Activated T-cell treated with anti-CD3 and anti-CD28 coated beads, Interleukin-2, amount 50 U/mL, for 4 hours (primary cell): ENCODE data around the gene MRPL53. TPM values are rescaled to one million over a fixed set of nuclear protein-coding genes. Genes with fewer than 3 reads are reported as not detected.
A peak's percentile ranks its signal among the peaks of the same experiment; 100 is the strongest.
"Not testable (repeated sequence)": the region's sequence is repeated elsewhere in the genome, so short reads cannot be mapped to it uniquely, and the experiment has no call there.

Experiments used
- ATAC-seq, 2 donors: fragments of 200-7000 bp; cut with Tn5 transposase; one replicate each; pipeline ENCODE4 v1.10.0; 2021
- DNase-seq: peaks from one replicate; pipeline ENCODE4 v3.0.0-alpha.2; 2020
- H3K27me3 Mint-ChIP-seq: one replicate; pipeline ENCODE4 v1.8.0; 2021; ENCODE audit warnings: low read depth, mixed read lengths
- H3K36me3 Mint-ChIP-seq: one replicate; pipeline ENCODE4 v1.8.0; 2022; ENCODE audit warnings: mixed read lengths; ENCODE audit not compliant: insufficient read depth
- H3K4me1 Mint-ChIP-seq: one replicate; pipeline ENCODE4 v1.8.0; 2021; ENCODE audit warnings: low read depth, mixed read lengths
- H3K4me3 Mint-ChIP-seq: one replicate; pipeline ENCODE4 v1.8.0; 2021; ENCODE audit warnings: mild to moderate bottlenecking, moderate library complexity, mixed read lengths
- H3K9me3 Mint-ChIP-seq: one replicate; pipeline ENCODE4 v1.8.0; 2021; ENCODE audit warnings: mixed read lengths
- total RNA-seq, 3 donors: library from RNA; stranded (reverse); gene quantifications; one replicate each; pipeline ENCODE4 v1.2.1, GENCODE V29; 2021

Gene MRPL53
- total RNA-seq, 3 donors from 2014 or later = 105 to 106 (median 106) TPM

DNA sequence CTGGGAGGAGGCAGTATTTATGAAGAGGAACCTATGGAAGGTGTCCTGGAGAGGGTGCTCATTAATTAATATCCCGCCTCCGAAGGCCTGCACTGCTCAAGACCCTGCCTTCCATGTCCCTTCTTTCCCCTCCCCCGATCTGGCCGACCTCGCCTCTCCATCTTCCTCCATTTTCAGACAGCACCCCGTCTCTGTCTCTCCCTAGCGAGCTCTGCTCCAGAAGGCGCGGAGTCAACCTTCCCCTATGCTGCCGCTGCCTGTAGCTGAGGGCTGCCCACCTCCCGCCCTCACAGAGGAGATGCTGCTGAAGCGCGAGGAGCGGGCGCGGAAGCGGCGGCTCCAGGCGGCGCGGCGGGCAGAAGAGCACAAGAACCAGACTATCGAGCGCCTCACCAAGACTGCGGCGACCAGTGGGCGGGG lies 15.3 kb downstream of the MRPL53 start:
- H3K4me3 Mint-ChIP-seq = peak overlapping the region; percentile 100
- peaks cover 21% of the 10 kb centered on the region for H3K36me3 Mint-ChIP-seq
- ATAC-seq (no peak), DNase-seq (no peak)
- peaks cover 64% of the 10 kb centered on the region for H3K4me1 Mint-ChIP-seq
- no peaks in the 10 kb centered on the region for H3K27me3 Mint-ChIP-seq
- H3K9me3 Mint-ChIP-seq = no peaks in the 10 kb centered on the region

DNA sequence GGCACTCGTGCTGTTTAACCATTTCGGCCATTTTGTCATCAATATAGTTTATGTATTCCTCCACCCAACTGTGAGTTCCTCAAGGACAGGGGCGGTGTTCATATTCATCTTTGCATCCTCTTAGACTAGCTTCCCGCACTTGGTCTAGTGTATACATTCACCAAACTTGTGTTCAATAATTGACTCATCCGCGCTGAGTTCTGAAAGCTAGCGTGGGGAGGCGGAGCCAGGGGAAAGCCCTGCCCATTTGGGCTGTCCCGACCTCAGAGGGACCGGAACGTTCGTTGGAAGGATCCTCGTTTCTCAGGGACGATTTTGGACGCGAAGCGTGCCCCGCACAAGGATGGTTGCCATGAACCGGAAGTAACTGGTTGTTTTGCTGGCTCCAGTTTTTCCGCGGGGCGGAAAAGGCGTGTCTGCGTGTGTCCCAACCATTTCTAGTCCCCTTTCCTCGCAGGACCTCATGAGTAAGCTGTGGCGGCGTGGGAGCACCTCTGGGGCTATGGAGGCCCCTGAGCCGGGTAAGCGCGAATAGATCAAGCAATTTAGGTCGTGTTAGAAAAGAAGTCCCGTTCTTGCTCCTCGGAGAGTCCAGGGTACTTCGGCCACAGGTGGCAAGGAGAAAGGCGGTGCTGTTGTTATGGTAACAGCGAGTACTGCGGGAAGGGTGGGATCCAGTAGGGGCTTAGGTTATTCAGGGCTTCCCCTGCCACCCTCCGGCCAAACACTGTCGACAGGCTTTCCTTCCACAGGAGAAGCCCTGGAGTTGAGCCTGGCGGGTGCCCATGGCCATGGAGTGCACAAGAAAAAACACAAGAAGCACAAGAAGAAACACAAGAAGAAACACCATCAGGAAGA lies 17.6 kb downstream of the MRPL53 start, which contains the start of gene INO80B:
Gene INO80B, plus strand, starts transcription at position 434 of the 858 bp plus-strand sequence. Its CDS starts 30 bp downstream, at position 464.
- no peaks in the 10 kb centered on the region for H3K27me3 Mint-ChIP-seq
- H3K4me1 Mint-ChIP-seq = peaks cover 59% of the 10 kb centered on the region
- H3K36me3 Mint-ChIP-seq = peaks cover 14% of the 10 kb centered on the region
- H3K9me3 Mint-ChIP-seq = no peaks in the 10 kb centered on the region
- peak within 1 kb of the TSS; percentile 100 for H3K4me3 Mint-ChIP-seq
- ATAC-seq = peak; percentile 55 to 58
- DNase-seq = peak; percentile 97

DNA sequence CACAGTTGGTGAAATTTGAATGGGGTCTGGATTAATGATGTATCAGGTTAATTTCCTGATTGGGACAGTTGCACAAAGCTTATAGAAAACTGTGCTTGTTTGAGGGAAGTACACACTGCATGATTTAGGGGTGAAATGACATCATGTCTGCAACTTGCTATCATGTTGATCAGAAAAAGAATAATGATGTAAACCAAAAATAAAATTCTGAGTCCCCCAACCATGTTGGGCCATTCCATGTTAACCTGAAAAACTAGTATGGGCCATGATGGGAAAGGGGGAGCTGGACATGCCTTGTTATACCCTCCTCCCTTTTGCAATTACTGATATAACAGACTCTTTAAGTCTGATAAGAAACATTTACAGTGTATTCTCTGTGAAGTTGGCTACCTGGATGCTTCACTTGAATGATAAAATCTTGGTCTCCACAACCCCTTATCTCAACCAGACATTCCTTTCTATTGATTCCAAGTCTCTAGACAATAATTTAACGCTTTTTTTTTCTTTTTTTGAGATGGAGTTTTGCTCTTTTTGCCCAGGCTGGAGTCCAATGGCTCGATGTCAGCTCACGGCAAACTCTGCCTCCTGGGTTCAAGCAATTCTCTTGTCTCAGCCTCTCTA lies 21.8 kb downstream of the MRPL53 start:
- Mint-ChIP-seq H3K36me3 (peaks cover 7% of the 10 kb centered on the region), H3K27me3 (no peaks in the 10 kb centered on the region), H3K4me3 (no peak overlapping the region), H3K4me1 (peaks cover 25% of the 10 kb centered on the region), H3K9me3 (no peaks in the 10 kb centered on the region)
- DNase-seq (no peak), ATAC-seq (no peak)

DNA sequence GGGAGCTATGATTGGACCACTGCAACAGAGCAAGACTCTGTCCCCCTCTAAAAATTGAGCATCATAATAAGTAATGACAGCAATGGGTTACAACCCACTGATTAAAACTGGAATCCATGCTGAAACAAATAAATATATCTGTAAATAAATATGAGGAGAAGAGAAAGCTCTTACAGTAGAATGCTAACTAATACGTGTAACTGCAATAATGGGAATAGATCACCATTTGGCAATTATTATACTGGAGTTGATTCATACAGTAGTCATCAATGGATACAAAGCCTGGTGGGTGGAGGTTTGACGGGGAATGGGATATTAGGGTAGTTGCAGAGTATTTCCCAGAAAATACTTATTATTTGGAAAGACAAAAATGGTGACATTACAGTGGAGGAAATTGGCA lies 23.7 kb downstream of the MRPL53 start:
- H3K4me3 Mint-ChIP-seq = no peak overlapping the region
- peaks cover 10% of the 10 kb centered on the region for H3K4me1 Mint-ChIP-seq
- DNase-seq (no peak), ATAC-seq (no peak)
- no peaks in the 10 kb centered on the region for H3K36me3 Mint-ChIP-seq
- peaks cover 10% of the 10 kb centered on the region for H3K27me3 Mint-ChIP-seq
- H3K9me3 Mint-ChIP-seq = no peaks in the 10 kb centered on the region

DNA sequence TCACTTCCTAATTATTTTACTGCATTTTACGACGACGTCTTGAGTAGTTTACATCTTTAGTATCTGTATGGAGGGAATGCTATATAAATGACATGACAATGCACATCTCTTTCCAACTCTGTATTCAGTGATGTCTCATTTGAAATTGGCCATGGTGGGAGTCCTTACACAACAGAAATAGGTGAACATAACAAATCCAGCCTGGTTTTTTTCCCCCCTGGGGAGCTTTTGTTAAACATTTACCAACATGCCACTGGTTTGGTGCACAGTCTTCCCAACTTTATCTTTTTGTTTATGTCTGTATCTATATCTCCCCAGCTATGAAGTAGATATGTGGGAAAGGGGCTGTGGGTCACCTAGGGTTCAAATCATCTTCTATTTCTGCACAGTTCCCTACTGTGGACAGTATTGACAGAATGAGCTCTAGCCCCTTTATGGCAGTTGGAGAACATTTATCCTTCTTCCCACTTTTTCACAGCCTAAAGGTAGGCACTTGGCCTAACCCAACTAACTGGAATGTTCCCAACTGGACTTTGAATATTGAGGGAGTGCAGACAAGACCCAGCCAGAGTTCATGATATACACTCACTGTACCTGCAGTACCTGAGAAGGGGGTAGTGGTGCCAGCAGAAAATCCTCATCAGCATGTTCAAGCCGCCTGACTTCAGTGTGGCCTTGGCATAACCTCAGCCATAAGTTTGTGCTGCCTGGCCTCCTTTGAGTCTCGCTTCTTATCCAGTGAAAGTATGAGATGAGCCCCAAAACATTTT lies 25.1 kb downstream of the MRPL53 start:
- no peak for ATAC-seq
- peaks cover 12% of the 10 kb centered on the region for H3K27me3 Mint-ChIP-seq
- H3K36me3 Mint-ChIP-seq = no peaks in the 10 kb centered on the region
- no peaks in the 10 kb centered on the region for H3K9me3 Mint-ChIP-seq
- H3K4me3 Mint-ChIP-seq = no peak overlapping the region
- H3K4me1 Mint-ChIP-seq = peaks cover 2% of the 10 kb centered on the region
- DNase-seq = no peak

DNA sequence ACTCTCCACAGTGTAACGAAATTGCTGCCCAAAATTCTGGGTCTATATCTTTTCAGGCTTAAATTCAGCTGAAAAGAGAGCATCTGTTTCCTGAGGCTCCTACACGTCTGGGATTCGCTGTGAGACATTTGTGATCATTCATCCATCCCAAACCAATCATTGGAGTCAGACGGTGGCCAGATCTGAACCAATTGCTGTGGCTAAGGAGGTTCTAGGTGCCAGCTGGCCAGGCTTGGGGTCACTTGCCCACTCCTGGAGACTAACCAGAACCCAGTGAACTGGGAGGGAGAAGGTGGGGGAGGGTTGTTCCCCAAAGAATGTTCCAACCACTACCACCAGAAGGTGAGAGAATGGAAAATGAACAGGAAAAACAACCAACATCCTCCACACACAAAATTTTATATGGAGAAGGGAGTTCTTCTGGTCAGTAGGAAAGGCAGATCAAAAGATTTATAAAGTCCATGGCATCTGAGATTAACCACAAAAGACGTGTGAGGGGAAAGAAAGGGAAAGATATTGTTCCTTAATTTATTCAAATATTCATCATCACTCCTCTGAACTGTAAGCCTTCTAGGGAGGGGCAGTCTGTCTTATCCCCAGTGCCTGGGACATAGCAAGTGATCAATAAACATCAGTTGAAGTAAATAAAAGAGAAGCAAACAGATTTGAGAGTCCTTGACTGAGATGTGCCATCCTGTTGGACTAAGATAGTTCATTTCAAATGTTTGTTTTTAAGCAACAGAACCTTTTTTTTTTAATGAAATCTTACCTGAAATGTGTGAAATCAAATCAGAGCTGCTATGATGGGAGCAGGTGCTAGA lies 27.8 kb downstream of the MRPL53 start:
- Mint-ChIP-seq H3K4me1 (peaks cover 9% of the 10 kb centered on the region), H3K36me3 (no peaks in the 10 kb centered on the region)

DNA sequence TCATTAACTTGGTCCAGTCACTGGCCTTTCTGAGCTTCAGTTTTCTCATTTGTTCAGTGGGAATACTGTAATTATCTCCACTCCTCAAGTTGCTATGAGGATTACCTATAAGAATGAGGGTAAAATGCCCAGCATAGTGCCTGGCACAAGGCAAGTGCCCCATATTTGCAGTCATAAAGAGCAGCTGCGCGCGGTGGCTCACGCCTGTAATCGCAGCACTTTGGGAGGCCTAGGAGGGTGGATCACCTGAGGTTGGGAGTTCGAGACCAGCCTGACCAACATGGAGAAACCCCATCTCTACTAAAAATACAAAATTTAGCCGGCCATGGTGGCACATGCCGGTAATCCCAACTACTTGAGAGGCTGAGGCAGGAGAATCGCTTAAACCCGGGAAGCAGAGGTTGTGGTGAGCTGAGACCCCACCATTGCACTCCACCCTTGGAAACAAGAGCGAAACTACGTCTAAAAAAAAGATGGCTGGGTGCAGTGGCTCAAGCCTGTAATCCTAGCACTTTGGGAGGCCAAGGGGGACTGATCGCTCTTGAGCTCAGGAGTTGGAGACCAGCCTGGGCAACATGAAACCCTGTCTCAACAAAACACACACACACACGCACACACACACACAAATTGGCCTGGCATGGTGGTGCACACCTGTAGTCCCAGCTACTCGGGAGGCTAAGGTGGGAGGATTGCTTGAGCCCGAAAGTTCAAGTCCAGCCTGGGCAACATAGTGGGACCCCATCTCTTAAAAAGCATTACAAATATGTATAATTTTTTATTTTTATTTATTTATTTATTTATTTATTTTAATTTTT lies 29.8 kb downstream of the MRPL53 start:
- H3K9me3 Mint-ChIP-seq, DNase-seq, H3K4me1 Mint-ChIP-seq, ATAC-seq, H3K36me3 Mint-ChIP-seq: not testable (repeated sequence)
- peak overlapping the region; percentile 43 for H3K4me3 Mint-ChIP-seq
- H3K27me3 Mint-ChIP-seq = peaks cover 39% of the 10 kb centered on the region

More for the DNA sequence above, 27.8 kb downstream of the MRPL53 start:
- ATAC-seq = no peak
- no peak for DNase-seq
- Mint-ChIP-seq H3K4me3 (no peak overlapping the region), H3K27me3 (peaks cover 30% of the 10 kb centered on the region), H3K9me3 (no peaks in the 10 kb centered on the region)

DNA sequence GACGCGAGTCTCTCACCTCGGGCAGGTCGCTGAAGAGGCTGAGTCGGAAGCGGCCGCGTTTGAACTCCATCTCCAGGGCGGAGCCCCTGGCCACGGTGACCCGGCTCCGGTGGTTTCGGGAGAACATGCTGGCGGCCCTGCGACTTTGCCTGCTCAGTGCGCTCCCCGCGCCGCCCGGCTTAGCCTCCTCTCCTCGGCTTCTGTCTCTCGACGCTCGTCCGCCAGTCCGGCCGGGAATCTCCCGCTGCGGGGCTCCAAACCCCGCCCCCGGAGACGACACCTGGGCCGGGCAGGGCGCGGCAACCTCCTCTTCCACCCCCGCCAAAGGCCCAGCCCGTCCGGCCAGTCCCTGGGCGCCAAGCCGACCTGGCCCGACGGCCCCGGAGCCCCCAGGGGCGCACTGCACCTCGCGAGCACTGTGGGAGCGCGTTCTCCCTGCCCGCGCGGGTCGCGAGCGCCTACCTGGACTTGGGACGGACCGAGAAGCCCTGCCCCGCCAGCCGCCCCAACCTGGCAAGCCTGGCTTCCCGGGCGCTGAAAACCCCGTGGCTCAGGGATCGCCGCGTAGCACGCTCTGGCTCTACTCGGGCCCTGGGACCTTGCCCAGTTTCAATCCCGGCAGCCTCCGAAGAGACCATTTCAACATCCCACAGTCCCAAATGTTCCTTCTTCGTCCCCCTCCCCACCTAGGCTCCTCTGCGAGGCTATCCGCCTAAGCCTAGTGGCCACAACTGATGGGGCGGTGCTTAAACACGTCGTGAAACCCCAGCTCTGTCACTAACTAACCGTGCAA lies 30.6 kb downstream of the MRPL53 start, which contains the start of gene RTKN:
Gene RTKN, minus strand, starts transcription at position 248 of the 793 bp plus-strand sequence. Its CDS starts 121 bp downstream, at position 127.
- no peak for DNase-seq
- peaks cover 39% of the 10 kb centered on the region for H3K27me3 Mint-ChIP-seq
- peaks cover 9% of the 10 kb centered on the region for H3K4me1 Mint-ChIP-seq
- peak; percentile 31 to 53 for ATAC-seq
- no peaks in the 10 kb centered on the region for H3K9me3 Mint-ChIP-seq
- H3K36me3 Mint-ChIP-seq = no peaks in the 10 kb centered on the region
- H3K4me3 Mint-ChIP-seq = peak within 1 kb of the TSS; percentile 58

DNA sequence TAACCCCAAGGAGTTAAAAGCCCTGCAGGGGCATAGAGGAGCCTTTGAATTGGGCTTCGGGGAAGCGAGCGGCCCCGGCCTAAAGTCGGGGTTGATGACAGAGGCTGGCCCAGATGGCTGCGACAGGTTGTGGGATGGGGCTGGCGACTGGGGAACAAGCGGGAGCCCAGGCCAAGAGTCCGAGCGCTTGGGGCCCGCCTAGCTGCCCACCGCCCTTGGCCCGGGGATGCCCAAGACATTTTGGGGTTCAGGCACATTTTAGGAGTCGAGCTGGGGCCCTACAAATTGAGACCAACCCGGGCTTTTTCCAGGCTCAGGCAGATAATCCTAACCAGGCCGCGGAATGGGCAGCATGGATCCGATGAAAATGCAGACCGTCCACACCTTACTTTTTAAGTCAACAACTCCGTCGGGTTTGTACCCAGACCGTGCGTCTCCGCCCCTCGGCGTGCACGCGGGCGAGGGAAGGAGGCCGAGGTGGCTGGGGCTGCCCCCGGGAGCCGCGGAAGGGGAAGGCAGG lies 31.2 kb downstream of the MRPL53 start:
- peaks cover 39% of the 10 kb centered on the region for H3K27me3 Mint-ChIP-seq
- no peaks in the 10 kb centered on the region for H3K36me3 Mint-ChIP-seq
- DNase-seq = no peak
- ATAC-seq = peak; percentile 36 to 56
- no peaks in the 10 kb centered on the region for H3K9me3 Mint-ChIP-seq
- peak overlapping the region; percentile 58 for H3K4me3 Mint-ChIP-seq
- H3K4me1 Mint-ChIP-seq = peaks cover 9% of the 10 kb centered on the region

DNA sequence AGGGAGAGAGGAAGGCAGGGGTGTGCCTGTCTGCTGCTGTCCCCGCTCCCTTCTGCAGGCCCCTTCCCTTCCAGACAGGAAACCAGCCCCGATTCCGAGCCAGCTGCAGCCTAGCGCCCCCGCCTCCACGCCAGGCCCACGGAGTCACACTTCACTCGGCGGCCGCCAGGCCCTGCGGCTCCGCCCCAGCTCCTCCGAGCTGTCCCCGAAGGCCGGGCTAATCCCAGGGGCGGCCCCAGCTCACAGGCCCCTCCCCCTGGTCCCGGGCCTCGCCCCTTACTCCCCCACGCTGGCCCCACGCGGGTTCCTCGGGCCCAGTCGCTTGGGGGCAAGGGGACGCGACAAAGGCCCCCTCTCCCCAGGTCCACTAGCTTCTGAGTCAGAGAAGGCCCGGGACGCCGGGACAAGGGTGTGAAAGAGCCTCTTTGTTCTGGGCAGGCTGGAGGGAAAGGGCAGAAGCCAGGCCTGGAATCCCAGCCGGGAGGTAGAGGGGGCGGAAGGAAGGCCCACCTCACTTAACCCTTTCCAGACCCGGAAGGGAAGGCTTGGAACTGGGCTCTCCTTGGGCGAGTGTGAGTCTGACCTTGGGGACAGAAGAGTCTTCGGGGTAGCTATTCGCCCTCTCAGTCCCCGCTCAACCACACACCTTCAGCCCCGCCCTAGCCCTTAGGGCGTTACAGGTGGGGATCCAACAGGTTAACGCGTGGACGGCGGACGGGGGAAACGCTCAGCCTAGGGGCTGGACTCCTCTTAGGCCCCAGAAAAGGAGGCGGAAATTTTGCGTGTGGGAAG lies 31.9 kb downstream of the MRPL53 start:
- DNase-seq (no peak), ATAC-seq (peak; percentile 82 to 83)
- H3K4me1 Mint-ChIP-seq = peaks cover 9% of the 10 kb centered on the region
- no peaks in the 10 kb centered on the region for H3K9me3 Mint-ChIP-seq
- H3K36me3 Mint-ChIP-seq = no peaks in the 10 kb centered on the region
- H3K27me3 Mint-ChIP-seq = peaks cover 39% of the 10 kb centered on the region
- peak overlapping the region; percentile 58 for H3K4me3 Mint-ChIP-seq

DNA sequence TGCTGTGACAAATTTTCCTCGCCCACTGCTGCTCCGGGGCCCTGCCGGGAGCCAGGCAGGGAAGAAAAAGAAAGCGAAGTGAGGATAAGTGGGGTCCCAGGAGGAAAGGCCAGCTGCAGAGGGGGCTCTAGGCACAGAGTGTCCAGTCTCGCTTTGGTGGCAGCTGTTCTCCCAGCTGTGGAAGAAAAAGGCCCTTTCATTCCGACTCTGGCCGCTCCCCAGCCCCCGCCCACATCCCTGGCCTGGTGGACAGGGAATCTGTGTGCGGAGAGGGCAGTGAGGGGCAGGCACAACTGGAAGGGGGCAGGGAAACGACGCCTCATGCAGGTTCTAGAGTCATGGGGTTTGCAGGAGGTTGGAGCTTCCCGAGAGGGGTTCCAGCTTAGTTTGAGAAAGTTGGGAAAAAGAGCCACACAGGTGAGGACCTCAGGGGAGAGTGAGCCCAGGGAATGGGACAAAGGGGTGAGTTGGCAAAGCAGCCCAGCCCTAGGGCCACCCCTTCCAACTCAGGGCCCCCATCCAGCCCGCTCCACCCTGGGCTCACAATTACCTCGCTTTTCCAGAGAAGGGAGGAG lies 32.6 kb downstream of the MRPL53 start:
- H3K36me3 Mint-ChIP-seq = no peaks in the 10 kb centered on the region
- peaks cover 9% of the 10 kb centered on the region for H3K4me1 Mint-ChIP-seq
- DNase-seq = no peak
- H3K9me3 Mint-ChIP-seq = no peaks in the 10 kb centered on the region
- no peak for ATAC-seq
- peak overlapping the region; percentile 52 for H3K4me3 Mint-ChIP-seq
- H3K27me3 Mint-ChIP-seq = peaks cover 36% of the 10 kb centered on the region
